ENCODE data around the gene CES5A.
"Not testable (repeated sequence)": the region's sequence is repeated elsewhere in the genome, so short reads cannot be mapped to it uniquely, and the experiment has no call there.

DNA sequence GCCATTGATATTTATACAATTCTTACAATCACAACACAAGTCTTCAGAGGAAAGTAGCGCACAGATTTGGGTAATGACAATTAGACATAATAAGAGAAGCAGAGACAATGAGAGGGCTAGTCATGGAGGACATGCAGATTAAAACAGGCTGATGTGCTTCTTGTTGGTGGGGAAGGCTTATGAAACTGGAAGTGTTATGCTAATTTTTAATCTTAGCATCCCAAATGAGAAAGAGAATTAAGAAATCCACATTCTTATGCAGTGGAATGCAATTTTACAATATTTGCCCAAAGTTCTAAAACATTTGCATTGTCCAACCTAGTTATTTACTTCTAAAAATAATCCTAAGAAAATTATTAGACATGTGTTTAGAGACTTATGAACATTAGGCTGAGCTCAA, 66.9 kb downstream of the CES5A start:
- TF ChIP-seq POLR2A (IDR thresholded peaks at IDR 0.05), result not testable (repeated sequence)
- TF ChIP-seq, protein P1, sequence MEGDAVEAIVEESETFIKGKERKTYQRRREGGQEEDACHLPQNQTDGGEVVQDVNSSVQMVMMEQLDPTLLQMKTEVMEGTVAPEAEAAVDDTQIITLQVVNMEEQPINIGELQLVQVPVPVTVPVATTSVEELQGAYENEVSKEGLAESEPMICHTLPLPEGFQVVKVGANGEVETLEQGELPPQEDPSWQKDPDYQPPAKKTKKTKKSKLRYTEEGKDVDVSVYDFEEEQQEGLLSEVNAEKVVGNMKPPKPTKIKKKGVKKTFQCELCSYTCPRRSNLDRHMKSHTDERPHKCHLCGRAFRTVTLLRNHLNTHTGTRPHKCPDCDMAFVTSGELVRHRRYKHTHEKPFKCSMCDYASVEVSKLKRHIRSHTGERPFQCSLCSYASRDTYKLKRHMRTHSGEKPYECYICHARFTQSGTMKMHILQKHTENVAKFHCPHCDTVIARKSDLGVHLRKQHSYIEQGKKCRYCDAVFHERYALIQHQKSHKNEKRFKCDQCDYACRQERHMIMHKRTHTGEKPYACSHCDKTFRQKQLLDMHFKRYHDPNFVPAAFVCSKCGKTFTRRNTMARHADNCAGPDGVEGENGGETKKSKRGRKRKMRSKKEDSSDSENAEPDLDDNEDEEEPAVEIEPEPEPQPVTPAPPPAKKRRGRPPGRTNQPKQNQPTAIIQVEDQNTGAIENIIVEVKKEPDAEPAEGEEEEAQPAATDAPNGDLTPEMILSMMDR (IDR thresholded peaks at IDR 0.05 in 4 of 5, conservative IDR thresholded peaks at IDR 0.05 in 1 of 5), result not testable (repeated sequence)
